H9 (cell line): ENCODE measurements around the gene RPP40. TPM values are rescaled to one million over a fixed set of nuclear protein-coding genes. Genes with fewer than 3 reads are reported as not detected.

ENCODE experiments used
- DNase-seq: peaks from one replicate; pipeline ENCODE4 v3.0.0-alpha.2; 2017
- H2AFZ ChIP-seq: one replicate; pipeline ENCODE4 v1.6.1; 2013; ENCODE audit warnings: mild to moderate bottlenecking, low read length, control low read depth, moderate library complexity
- H2AK5ac ChIP-seq: 2 replicates; pipeline ENCODE4 v1.6.1; 2013; ENCODE audit warnings: low read length, control low read depth, mixed read lengths; ENCODE audit not compliant: insufficient read length
- H2BK120ac ChIP-seq: one replicate; pipeline ENCODE4 v1.6.1; 2013; ENCODE audit warnings: low read depth, mild to moderate bottlenecking, low read length, control low read depth, inconsistent platforms; ENCODE audit not compliant: poor library complexity, severe bottlenecking
- H2BK12ac ChIP-seq: 2 replicates; pipeline ENCODE4 v1.6.1; 2013; ENCODE audit warnings: low read length, control low read depth, mixed read lengths, low read depth; ENCODE audit not compliant: insufficient read length
- H2BK15ac ChIP-seq: 2 replicates; pipeline ENCODE4 v1.6.1; 2013; ENCODE audit warnings: low read depth, low read length, control low read depth
- H2BK20ac ChIP-seq: one replicate; pipeline ENCODE4 v1.6.1; 2013; ENCODE audit warnings: low read depth, mild to moderate bottlenecking, low read length, control low read depth, inconsistent platforms; ENCODE audit not compliant: poor library complexity, severe bottlenecking
- H2BK5ac ChIP-seq: 2 replicates; pipeline ENCODE4 v1.6.1; 2013; ENCODE audit warnings: low read length, control low read depth, mixed read lengths; ENCODE audit not compliant: insufficient read length
- H3K14ac ChIP-seq: 2 replicates; pipeline ENCODE4 v1.6.1; 2013; ENCODE audit warnings: low read length, control low read depth; ENCODE audit not compliant: insufficient read depth
- H3K18ac ChIP-seq: 2 replicates; pipeline ENCODE4 v1.6.1; 2013; ENCODE audit warnings: low read depth, mild to moderate bottlenecking, mixed read lengths, low read length, control low read depth; ENCODE audit not compliant: insufficient read length
- H3K23ac ChIP-seq: 2 replicates; pipeline ENCODE4 v1.6.1; 2013; ENCODE audit warnings: low read length, control low read depth, mixed read lengths, low read depth; ENCODE audit not compliant: insufficient read length
- H3K23me2 ChIP-seq: 2 replicates; pipeline ENCODE4 v1.6.1; 2013; ENCODE audit warnings: low read depth, mild to moderate bottlenecking, mixed read lengths, low read length, control low read depth; ENCODE audit not compliant: insufficient read length, poor library complexity, severe bottlenecking
- H3K27ac ChIP-seq: 2 replicates; pipeline ENCODE4 v1.5.1; 2013; ENCODE audit warnings: low read length, control low read depth, mixed read lengths, low read depth; ENCODE audit not compliant: insufficient read length
- H3K27me3 ChIP-seq: 2 replicates; pipeline ENCODE4 v1.6.1; 2013; ENCODE audit warnings: low read length, control low read depth, inconsistent platforms; ENCODE audit not compliant: insufficient read depth
- H3K4ac ChIP-seq: 2 replicates; pipeline ENCODE4 v1.6.1; 2013; ENCODE audit warnings: low read depth, mild to moderate bottlenecking, control low read depth, inconsistent platforms, low read length, moderate library complexity
- H3K4me1 ChIP-seq: 2 replicates; pipeline ENCODE4 v1.6.1; 2013; ENCODE audit warnings: low read length, control low read depth, inconsistent platforms; ENCODE audit not compliant: insufficient read depth
- H3K4me2 ChIP-seq: 2 replicates; pipeline ENCODE4 v1.6.1; 2013; ENCODE audit warnings: low read length, control low read depth, mixed read lengths; ENCODE audit not compliant: insufficient read length, insufficient read depth
- H3K56ac ChIP-seq: 2 replicates; pipeline ENCODE4 v1.6.1; 2013; ENCODE audit warnings: low read depth, mild to moderate bottlenecking, mixed read lengths, low read length, control low read depth; ENCODE audit not compliant: insufficient read length
- H3K79me1 ChIP-seq: 2 replicates; pipeline ENCODE4 v1.6.1; 2013; ENCODE audit warnings: low read depth, mild to moderate bottlenecking, moderate library complexity, low read length, control low read depth, inconsistent platforms; ENCODE audit not compliant: insufficient read depth, poor library complexity, severe bottlenecking
- H3K79me2 ChIP-seq: 2 replicates; pipeline ENCODE4 v1.6.1; 2013; ENCODE audit warnings: low read length, control low read depth, inconsistent platforms; ENCODE audit not compliant: insufficient read depth
- H3K9ac ChIP-seq: 2 replicates; pipeline ENCODE4 v1.6.1; 2013; ENCODE audit warnings: low read length, control low read depth, mixed read lengths; ENCODE audit not compliant: insufficient read length; ENCODE audit errors: extremely low read depth
- H3K9me3 ChIP-seq: one replicate; pipeline ENCODE4 v1.6.1; 2013; ENCODE audit warnings: low read depth, low read length, inconsistent platforms; ENCODE audit not compliant: control insufficient read depth
- H3T11ph ChIP-seq: one replicate; pipeline ENCODE4 v1.6.1; 2013; ENCODE audit warnings: mild to moderate bottlenecking, low read length, control low read depth, inconsistent platforms
- H4K20me1 ChIP-seq: one replicate; pipeline ENCODE4 v1.6.1; 2013; ENCODE audit not compliant: control insufficient read depth, insufficient read length, insufficient read depth
- H4K5ac ChIP-seq: 2 replicates; pipeline ENCODE4 v1.6.1; 2013; ENCODE audit warnings: low read depth, mild to moderate bottlenecking, mixed read lengths, low read length, control low read depth; ENCODE audit not compliant: insufficient read length
- H4K8ac ChIP-seq: replicated peaks from 2 replicates; pipeline ENCODE4 v1.6.1; 2013; ENCODE audit warnings: low read length, control low read depth, mixed read lengths, low read depth; ENCODE audit not compliant: insufficient read length
- H4K91ac ChIP-seq: 2 replicates; pipeline ENCODE4 v1.6.1; 2013; ENCODE audit warnings: low read depth, mild to moderate bottlenecking, moderate library complexity, mixed read lengths, low read length, control low read depth; ENCODE audit not compliant: insufficient read length
- H3K27ac Mint-ChIP-seq, 3 experiments: 2 replicates in 2 of 3; 3 replicates in 1 of 3; pipeline ENCODE4 v1.8.0; 2020 to 2021; ENCODE audit warnings: mixed read lengths in 3 of 3, mild to moderate bottlenecking in 1 of 3, moderate library complexity in 1 of 3
- H3K27me3 Mint-ChIP-seq: 2 replicates; pipeline ENCODE4 v1.8.0; 2021; ENCODE audit warnings: low read depth, mild to moderate bottlenecking, moderate library complexity, mixed read lengths
- H3K36me3 Mint-ChIP-seq, 3 experiments: 2 replicates in 2 of 3; 3 replicates in 1 of 3; pipeline ENCODE4 v1.8.0; 2020 to 2021; ENCODE audit warnings: low read depth in 3 of 3, mixed read lengths in 3 of 3; ENCODE audit not compliant: insufficient read depth in 1 of 3
- H3K4me1 Mint-ChIP-seq, 2 experiments: 2 replicates each; pipeline ENCODE4 v1.8.0; 2020; ENCODE audit warnings: mixed read lengths in 2 of 2
- H3K4me3 Mint-ChIP-seq, 2 experiments: 2 replicates in 1 of 2; 3 replicates in 1 of 2; pipeline ENCODE4 v1.8.0; 2020 to 2021; ENCODE audit warnings: mild to moderate bottlenecking in 2 of 2, mixed read lengths in 2 of 2, moderate library complexity in 1 of 2
- H3K9me3 Mint-ChIP-seq, 2 experiments: 2 replicates in 1 of 2; 3 replicates in 1 of 2; pipeline ENCODE4 v1.8.0; 2020; ENCODE audit warnings: mild to moderate bottlenecking in 2 of 2, mixed read lengths in 2 of 2, moderate library complexity in 1 of 2
- WGBS: extraction: QIAGEN DNeasy Blood & Tissue Kit; methylation state at CpG from one replicate; pipeline ENCODE4 v1.1.7; 2013; ENCODE audit warnings: missing lambda C conversion rate, low lambda C conversion rate, mixed read lengths; ENCODE audit not compliant: insufficient read length; ENCODE audit errors: extremely low coverage; 5-methylcytosine and 5-hydroxymethylcytosine counted together
- total RNA-seq: library from RNA; stranded (reverse); gene quantifications from 2 replicates; pipeline ENCODE4 v1.2.1, GENCODE V29; 2021
- TF ChIP-seq, protein P1 (sequence below): fragments of 200-600 bp; sonication (generic); conservative IDR thresholded peaks from 3 replicates; pipeline ENCODE4 v1.8.0; 2021; ENCODE audit warnings: antibody characterized with exemption, mild to moderate bottlenecking

RPP40 gene
- total RNA-seq, 1 experiment from 2014 or later, result 17.8 TPM

DNA sequence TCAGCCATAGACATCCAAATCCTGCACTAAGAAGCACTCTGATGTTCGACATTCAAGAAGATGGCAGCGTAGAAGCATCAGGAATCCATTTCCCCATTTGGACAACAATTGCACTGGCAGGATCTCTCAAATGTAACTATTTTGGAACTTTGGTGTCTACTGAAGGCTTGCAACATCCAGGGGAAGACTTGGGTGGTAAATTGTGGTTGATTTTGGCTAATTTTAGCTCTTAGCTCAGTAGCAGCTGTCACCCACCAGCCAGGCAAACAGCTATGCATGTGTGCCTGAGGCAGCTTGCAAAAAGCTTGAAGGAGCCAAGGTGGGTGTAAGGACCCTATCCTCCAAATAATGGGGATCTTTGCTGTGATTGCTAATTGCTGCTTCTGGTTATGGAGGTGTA lies 46.2 kb upstream of the RPP40 start:
- Histone ChIP-seq H2BK20ac (no peak overlapping the region), H3K23me2 (no peaks in the 10 kb centered on the region), H4K91ac (no peak overlapping the region), H4K8ac (no peak overlapping the region), H3K18ac (no peak overlapping the region), H2BK5ac (no peak overlapping the region), H2BK12ac (no peak overlapping the region), H3K23ac (no peak overlapping the region), H2AK5ac (no peak overlapping the region), H3K79me1 (no peaks in the 10 kb centered on the region), H4K5ac (no peak overlapping the region), H2BK120ac (no peak overlapping the region), H3K79me2 (no peaks in the 10 kb centered on the region), H2AFZ (no peak overlapping the region), H3K27ac (no peak overlapping the region), H3K4ac (no peak overlapping the region), H3K56ac (no peak overlapping the region), H3K4me1 (no peaks in the 10 kb centered on the region), H4K20me1 (no peaks in the 10 kb centered on the region), H3K27me3 (no peaks in the 10 kb centered on the region; the same call in 1 of the 2 replicates), H3K9me3 (no peaks in the 10 kb centered on the region), H3T11ph (no peak overlapping the region), H3K4me2 (no peak overlapping the region), H2BK15ac (no peak overlapping the region), H3K14ac (no peak overlapping the region), H3K9ac (no peak overlapping the region)
- H3K4me1 Mint-ChIP-seq, result peaks cover 9 to 11% of the 10 kb centered on the region in 2 experiments
- H3K9me3 Mint-ChIP-seq, result peaks cover 19 to 23% of the 10 kb centered on the region in 2 experiments
- no peak overlapping the region for H3K27ac Mint-ChIP-seq
- no peak for DNase-seq
- no CpG with 5 or more reads among the region's 2 CpGs for WGBS
- peaks cover 4% of the 10 kb centered on the region for H3K27me3 Mint-ChIP-seq
- H3K36me3 Mint-ChIP-seq, result peaks cover 7 to 18% (median 7%) of the 10 kb centered on the region in 3 experiments; a peak in 6 of 7 replicates
- TF ChIP-seq, protein P1, sequence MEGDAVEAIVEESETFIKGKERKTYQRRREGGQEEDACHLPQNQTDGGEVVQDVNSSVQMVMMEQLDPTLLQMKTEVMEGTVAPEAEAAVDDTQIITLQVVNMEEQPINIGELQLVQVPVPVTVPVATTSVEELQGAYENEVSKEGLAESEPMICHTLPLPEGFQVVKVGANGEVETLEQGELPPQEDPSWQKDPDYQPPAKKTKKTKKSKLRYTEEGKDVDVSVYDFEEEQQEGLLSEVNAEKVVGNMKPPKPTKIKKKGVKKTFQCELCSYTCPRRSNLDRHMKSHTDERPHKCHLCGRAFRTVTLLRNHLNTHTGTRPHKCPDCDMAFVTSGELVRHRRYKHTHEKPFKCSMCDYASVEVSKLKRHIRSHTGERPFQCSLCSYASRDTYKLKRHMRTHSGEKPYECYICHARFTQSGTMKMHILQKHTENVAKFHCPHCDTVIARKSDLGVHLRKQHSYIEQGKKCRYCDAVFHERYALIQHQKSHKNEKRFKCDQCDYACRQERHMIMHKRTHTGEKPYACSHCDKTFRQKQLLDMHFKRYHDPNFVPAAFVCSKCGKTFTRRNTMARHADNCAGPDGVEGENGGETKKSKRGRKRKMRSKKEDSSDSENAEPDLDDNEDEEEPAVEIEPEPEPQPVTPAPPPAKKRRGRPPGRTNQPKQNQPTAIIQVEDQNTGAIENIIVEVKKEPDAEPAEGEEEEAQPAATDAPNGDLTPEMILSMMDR, result no peak
- no peak overlapping the region for H3K4me3 Mint-ChIP-seq
